KOPT-K1 (cell line): ENCODE results near the gene GALNTL6.

ENCODE experiments used
- H3K27ac ChIP-seq: fragments of 200-600 bp; sonication (generic); 2 replicates; pipeline ENCODE4 v1.5.1; 2016; ENCODE audit warnings: antibody characterized with exemption, mild to moderate bottlenecking, low read depth, low read length; ENCODE audit not compliant: poor library complexity, severe bottlenecking
- H3K36me3 ChIP-seq: fragments of 200-600 bp; sonication (generic); 2 replicates; pipeline ENCODE4 v1.5.1; 2017; ENCODE audit warnings: antibody characterized with exemption, mild to moderate bottlenecking, low read length, moderate library complexity; ENCODE audit not compliant: insufficient read depth
- H3K9me3 ChIP-seq: fragments of 200-600 bp; sonication (generic); 2 replicates; pipeline ENCODE4 v1.5.1; 2017; ENCODE audit warnings: antibody characterized with exemption, low read length, mild to moderate bottlenecking; ENCODE audit not compliant: insufficient read depth, poor library complexity, severe bottlenecking

The GALNTL6 gene

GRCh38 chr4:171812665-171813525 is at the start of gene GALNTL6:
Gene GALNTL6, plus strand, starts transcription at chr4:171813404.
- H3K27ac ChIP-seq, result no peak within 1 kb of the TSS
- H3K36me3 ChIP-seq, result no peaks in the 10 kb centered on the region

GRCh38 chr4:171765514-171765913 is 47.7 kb upstream of the GALNTL6 start:
- no peaks in the 10 kb centered on the region for H3K36me3 ChIP-seq
- no peak overlapping the region for H3K27ac ChIP-seq
- H3K9me3 ChIP-seq, result no peaks in the 10 kb centered on the region

More at GRCh38 chr4:171812665-171813525, at the start of gene GALNTL6:
- H3K9me3 ChIP-seq, result peaks cover 8% of the 10 kb centered on the region

- no peaks in the 10 kb centered on the region for H3K36me3 ChIP-seq
- no peak overlapping the region for H3K27ac ChIP-seq
- H3K9me3 ChIP-seq, result no peaks in the 10 kb centered on the region
Measured at GRCh38 chr4:171774642-171775190, 38.5 kb upstream of the GALNTL6 start.

- Histone ChIP-seq H3K36me3 (no peaks in the 10 kb centered on the region), H3K27ac (no peak overlapping the region), H3K9me3 (peaks cover 6% of the 10 kb centered on the region)
Measured at GRCh38 chr4:171779301-171779700, 33.9 kb upstream of the GALNTL6 start.

- H3K9me3 ChIP-seq, result peaks cover 6% of the 10 kb centered on the region
- no peak overlapping the region for H3K27ac ChIP-seq
- no peaks in the 10 kb centered on the region for H3K36me3 ChIP-seq
Measured at GRCh38 chr4:171785388-171785787, 27.8 kb upstream of the GALNTL6 start.

- Histone ChIP-seq H3K9me3 (no peaks in the 10 kb centered on the region), H3K27ac (no peak overlapping the region), H3K36me3 (no peaks in the 10 kb centered on the region)
Measured at GRCh38 chr4:171793723-171794122, 19.5 kb upstream of the GALNTL6 start.

- no peaks in the 10 kb centered on the region for H3K36me3 ChIP-seq
- no peak overlapping the region for H3K27ac ChIP-seq
- H3K9me3 ChIP-seq, result no peaks in the 10 kb centered on the region
Measured at GRCh38 chr4:171794528-171794927, 18.7 kb upstream of the GALNTL6 start.

GRCh38 chr4:171809854-171810253 is 3.4 kb upstream of the GALNTL6 start:
- H3K36me3 ChIP-seq, result no peaks in the 10 kb centered on the region
- H3K9me3 ChIP-seq, result peaks cover 8% of the 10 kb centered on the region
- H3K27ac ChIP-seq, result no peak overlapping the region

GRCh38 chr4:171812333-171812664 is 905 bp upstream of the GALNTL6 start:
- no peak overlapping the region for H3K27ac ChIP-seq
- H3K9me3 ChIP-seq, result peaks cover 8% of the 10 kb centered on the region
- H3K36me3 ChIP-seq, result no peaks in the 10 kb centered on the region

- Histone ChIP-seq H3K9me3 (peaks cover 8% of the 10 kb centered on the region), H3K36me3 (no peaks in the 10 kb centered on the region), H3K27ac (no peak overlapping the region)
Measured at GRCh38 chr4:171813526-171814250, 484 bp downstream of the GALNTL6 start.

- peaks cover 8% of the 10 kb centered on the region for H3K9me3 ChIP-seq
- H3K36me3 ChIP-seq, result no peaks in the 10 kb centered on the region
Measured at GRCh38 chr4:171814545-171814944, 1.3 kb downstream of the GALNTL6 start.

GRCh38 chr4:171817026-171817425 is 3.8 kb downstream of the GALNTL6 start:
- Histone ChIP-seq H3K36me3 (no peaks in the 10 kb centered on the region), H3K27ac (no peak overlapping the region), H3K9me3 (peaks cover 8% of the 10 kb centered on the region)

More at GRCh38 chr4:171814545-171814944, 1.3 kb downstream of the GALNTL6 start:
- H3K27ac ChIP-seq, result no peak overlapping the region

GRCh38 chr4:171834640-171835039 is 21.4 kb downstream of the GALNTL6 start:
- no peaks in the 10 kb centered on the region for H3K9me3 ChIP-seq
- no peak overlapping the region for H3K27ac ChIP-seq
- no peaks in the 10 kb centered on the region for H3K36me3 ChIP-seq

- Histone ChIP-seq H3K36me3 (no peaks in the 10 kb centered on the region), H3K9me3 (no peaks in the 10 kb centered on the region), H3K27ac (no peak overlapping the region)
Measured at GRCh38 chr4:171843456-171843855, 30.3 kb downstream of the GALNTL6 start.

GRCh38 chr4:171846232-171846631 is 33.0 kb downstream of the GALNTL6 start:
- Histone ChIP-seq H3K27ac (no peak overlapping the region), H3K9me3 (no peaks in the 10 kb centered on the region), H3K36me3 (no peaks in the 10 kb centered on the region)
